ENCODE data around the gene NELFA.

Gene NELFA

GRCh38 chr4:1964971-1965370 is 43.8 kb downstream of the NELFA start:
- no peak for DNase-seq (ENCODE audit: low read depth in 2 of 2)

DNA sequence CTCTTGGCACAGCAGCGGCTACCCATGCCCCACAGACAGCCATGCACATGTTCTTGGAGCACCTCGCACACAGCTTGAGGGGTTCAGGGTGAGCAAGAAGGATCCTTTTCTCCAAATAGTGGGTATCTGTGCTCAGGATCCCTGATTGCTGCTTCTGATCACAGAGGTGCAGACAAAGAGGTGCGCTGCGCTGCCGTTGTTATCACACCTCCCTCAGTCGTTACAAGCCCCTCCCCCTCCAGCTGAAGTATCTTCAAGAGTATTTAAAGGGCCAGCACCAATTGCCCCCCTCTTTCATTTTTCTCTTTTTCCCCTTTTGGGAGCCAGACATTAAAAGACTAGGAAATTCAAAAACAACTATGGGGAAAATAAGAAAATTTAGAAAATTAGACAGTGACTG is 44.3 kb downstream of the NELFA start:
- DNase-seq (ENCODE audit: low read depth in 2 of 2): no peak

- no peak for DNase-seq (ENCODE audit: low read depth in 2 of 2)
Measured at GRCh38 chr4:1962980-1963379, 45.8 kb downstream of the NELFA start.

- DNase-seq (ENCODE audit: low read depth in 2 of 2): no peak
Measured at GRCh38 chr4:1961563-1961962, 47.2 kb downstream of the NELFA start.

DNA sequence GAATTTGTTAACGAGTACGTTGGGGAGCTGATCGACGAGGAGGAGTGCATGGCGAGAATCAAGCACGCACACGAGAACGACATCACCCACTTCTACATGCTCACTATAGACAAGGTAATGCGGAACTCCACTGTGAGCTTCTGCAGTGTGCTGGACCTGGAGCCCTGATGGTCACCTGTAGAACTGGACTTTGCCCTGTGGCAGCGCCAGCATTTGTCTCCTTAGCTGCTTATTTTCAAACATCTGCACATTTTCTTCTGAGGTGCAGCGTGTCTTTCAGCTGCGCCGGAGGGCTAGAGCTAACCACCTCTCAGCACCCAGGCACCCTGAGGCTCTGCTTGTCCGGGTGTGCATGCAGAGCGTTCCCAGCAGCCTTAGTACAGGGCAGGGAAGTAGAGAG is 47.7 kb downstream of the NELFA start:
- DNase-seq (ENCODE audit: low read depth in 2 of 2): no peak

DNA sequence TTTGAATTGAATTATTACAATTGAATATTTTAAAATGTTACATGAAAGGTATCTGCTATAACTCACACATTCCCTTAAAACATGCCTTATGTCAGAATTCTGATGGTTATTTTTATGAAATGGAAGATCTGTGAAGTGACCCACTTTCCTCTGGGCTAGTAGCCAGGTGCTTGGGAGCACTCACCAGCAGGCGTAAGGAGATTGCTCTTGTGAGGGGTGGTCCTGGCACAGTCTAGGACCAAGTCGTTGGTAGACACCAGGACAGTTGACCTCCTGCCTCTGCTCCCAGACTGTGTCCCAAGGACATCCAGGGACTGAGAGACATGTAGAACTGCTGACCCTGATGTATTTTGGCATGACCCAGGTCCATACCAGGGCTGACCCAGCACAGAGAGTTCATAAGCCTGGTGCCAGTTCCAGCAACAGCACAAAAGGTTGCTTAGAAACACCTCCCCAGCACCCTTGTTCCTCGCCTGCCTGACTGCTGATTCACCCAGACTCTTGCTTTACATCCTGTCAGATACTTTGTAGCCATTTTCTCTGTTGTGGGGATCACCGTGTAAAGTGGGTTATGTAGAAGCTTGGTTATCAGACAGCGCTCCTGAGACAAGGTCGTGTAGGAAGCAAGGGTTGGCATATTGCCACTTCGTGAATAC is 48.5 kb downstream of the NELFA start:
- DNase-seq (ENCODE audit: low read depth in 2 of 2): no peak

- DNase-seq (ENCODE audit: low read depth in 2 of 2): no peak
Measured at GRCh38 chr4:1959104-1959384, 49.7 kb downstream of the NELFA start.

DNA sequence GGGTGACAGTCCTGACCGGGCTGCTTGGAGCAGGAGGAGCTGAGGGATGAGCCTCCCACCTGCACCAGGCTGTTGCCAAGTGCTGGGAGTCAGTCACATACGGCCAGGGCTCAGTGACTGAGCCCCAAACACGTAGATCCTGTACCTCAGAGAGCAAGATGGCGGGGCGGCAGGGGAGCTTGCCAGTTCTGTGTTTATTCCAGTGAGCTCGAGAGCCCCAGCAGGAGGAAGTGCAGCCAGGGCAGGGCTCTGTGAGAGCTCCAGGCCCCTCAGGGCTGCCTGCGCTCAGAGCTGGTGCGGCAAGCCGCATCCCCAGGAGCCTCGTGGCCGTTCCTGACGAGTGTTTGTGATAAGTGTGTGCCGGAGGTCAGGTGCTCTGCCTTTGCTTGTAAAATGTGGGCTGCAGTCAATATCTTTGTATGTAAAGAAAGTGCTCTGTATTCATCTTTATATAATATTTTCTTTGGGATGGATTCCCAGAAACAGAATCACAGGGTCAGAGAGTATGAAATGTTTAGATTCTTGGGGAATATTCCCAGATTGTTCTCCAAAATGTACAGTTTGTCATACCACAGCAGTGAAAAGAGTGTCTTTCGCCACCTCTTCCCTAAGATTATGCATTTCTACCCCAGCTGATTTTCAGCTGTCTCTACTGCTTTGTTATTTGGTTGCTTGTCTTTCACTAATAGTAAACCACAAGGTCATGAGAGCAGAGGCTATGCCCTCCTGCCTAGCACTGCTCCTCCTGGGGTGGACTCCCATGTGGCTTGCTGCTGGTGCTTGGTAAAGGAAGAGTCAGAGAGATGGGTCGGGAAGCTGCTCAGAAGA is 50.3 kb downstream of the NELFA start:
- DNase-seq (ENCODE audit: low read depth in 2 of 2): no peak

DNA sequence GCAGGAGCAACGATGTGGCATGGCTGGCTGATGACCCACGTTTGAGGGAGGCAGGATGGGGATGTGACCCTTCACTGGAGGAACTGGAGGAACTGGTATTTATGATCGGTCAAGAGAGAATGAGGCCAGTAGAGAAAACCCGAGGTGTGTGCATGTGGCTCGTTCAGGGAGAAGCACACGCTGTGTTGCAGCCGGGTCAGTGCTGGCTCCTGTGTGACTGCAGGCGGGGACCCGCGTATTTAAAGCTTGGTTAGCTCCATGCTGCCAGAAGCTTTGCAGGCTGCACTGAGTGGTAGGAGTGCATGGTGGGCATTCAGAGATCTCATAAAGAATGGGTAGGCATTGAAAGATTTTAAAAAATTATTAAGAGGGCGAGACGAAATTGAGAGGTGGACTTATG is 52.1 kb downstream of the NELFA start:
- DNase-seq (ENCODE audit: low read depth in 2 of 2): no peak

DNA sequence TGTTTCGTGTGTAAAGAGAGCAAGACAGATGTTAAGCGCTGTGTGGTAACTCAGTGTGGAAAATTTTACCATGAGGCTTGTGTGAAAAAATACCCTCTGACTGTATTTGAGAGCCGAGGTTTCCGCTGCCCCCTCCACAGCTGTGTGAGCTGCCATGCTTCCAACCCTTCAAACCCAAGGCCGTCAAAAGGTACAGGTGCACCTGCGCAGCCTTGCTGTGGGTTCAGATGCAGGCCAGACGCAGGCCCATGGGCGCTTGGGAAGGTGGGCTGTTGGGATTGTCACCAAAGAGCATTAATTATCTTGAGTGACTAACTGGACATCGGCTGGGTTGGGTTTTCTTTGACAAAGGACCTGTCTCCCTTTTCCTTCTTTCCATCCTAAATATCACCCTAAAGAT is 55.4 kb downstream of the NELFA start:
- DNase-seq (ENCODE audit: low read depth in 2 of 2): no peak

DNA sequence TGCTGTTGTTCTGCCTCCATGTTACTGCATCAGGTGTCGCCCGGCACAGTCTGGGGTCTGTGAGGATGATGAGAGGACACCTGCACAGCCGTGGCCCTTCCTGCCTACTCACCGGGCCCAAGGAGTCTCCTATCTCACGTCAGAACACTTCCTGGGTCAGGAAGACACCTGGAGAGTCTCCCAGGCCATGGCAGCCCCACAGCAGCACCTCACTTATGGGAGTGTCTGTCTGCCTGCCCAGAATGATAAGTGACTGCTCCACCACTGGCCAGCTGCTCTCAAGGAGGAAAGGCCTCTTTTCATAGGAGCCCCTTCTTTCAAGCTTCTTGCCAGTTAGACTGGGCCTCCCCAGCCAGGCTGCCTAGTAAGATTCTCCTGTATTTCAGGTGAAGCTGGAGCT is 56.1 kb downstream of the NELFA start:
- DNase-seq (ENCODE audit: low read depth in 2 of 2): no peak

GRCh38 chr4:1952058-1952700 is 56.6 kb downstream of the NELFA start:
- DNase-seq (ENCODE audit: low read depth in 2 of 2): no peak

DNA sequence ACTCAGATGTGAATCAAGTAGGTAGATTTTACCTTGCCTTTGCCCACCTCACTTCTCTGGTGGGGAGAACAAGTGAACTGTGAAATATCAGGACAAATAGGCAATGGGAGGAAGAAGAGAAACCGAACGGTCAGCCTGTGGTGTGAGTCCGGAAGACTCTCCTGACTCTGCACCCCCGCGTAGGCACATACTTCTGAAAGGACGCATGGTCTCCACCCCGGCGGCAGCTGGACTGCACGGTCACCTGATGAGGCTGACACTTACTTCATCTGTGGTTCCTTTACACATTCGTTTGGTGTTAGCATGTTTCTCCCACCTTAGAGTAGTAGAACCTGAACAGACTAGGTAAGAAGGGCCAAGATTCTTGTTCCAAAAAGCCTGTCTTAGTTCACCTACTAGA is 58.4 kb downstream of the NELFA start:
- no peak for DNase-seq (ENCODE audit: low read depth in 2 of 2)

GRCh38 chr4:1948892-1949436 is 59.8 kb downstream of the NELFA start:
- DNase-seq (ENCODE audit: low read depth in 2 of 2): no peak

DNA sequence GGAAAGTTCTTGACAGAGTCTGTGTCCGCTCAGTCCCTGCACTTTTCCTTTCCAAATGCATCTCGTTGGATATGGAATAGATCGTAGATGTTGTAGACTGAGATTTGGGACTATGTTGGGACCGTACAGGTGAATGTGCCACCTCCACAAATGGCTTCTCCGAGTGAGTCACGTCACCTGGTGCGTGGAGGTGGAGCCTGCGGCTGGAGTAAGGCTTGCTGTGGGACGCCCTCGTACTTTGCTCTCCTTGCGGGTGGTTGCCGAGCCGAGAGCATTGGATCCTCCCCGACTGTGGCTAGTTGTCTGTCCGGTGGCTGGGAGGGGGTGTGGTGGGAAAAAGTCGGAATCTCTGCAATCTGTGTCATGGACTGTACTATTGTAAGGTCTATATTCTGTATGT is 60.5 kb downstream of the NELFA start:
- DNase-seq (ENCODE audit: low read depth in 2 of 2): no peak

DNA sequence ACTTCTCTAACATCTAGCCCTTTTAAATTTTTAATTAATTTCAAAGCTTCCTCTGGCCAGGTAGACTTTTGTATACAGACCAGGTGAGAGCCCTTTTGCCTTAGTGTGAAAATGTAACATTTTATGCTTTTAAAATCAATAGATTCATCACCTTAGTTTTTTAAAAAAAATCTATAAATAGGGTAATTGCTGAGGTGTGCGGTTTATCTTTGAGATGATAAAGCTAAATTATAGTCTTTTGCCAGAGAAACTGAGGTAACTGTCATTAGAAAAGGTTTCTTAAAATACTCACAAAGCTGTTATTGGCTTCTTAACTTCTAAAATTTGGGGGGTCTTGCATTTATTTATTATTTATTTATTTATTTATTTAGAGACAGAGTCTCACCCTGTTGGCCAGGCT is 62.9 kb downstream of the NELFA start:
- DNase-seq (ENCODE audit: low read depth in 2 of 2): no peak

DNA sequence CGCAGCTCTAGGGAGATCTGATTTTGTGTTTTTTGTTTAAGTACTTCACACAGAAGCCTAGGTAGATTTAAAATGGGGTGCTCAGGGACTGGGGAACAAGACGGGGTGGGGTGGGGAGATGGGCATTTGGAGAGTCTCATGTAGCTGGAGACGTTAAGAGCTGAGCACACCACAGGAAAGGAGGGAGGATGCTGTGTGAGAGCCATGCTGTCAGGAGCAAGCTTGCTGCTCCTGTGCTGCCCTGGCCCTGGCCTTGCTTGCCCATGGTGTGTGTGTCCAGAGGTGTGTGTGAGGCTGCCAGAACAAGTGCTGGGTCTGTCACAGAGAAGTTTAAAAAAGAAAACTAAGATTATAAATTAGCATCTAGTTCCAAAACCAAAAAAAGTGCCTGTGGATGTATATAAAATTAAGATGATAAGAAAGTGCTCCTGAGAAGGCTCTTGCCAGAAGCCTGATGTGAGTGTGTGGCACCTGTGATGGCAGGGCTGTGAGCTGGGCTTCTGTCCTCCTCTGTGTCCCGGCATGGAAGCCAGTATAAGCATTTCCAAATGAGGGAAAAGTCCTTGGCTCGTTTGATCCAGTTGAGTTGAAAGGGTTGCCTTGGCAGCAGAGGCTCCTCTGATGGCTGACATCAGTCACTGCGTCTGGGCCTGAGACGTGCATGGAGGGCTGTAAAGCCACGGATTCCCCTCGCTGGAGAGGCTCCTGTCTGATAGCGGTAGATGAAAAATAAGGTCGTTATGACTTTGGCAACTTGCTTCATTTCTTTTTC is 63.5 kb downstream of the NELFA start:
- no peak for DNase-seq (ENCODE audit: low read depth in 2 of 2)

DNA sequence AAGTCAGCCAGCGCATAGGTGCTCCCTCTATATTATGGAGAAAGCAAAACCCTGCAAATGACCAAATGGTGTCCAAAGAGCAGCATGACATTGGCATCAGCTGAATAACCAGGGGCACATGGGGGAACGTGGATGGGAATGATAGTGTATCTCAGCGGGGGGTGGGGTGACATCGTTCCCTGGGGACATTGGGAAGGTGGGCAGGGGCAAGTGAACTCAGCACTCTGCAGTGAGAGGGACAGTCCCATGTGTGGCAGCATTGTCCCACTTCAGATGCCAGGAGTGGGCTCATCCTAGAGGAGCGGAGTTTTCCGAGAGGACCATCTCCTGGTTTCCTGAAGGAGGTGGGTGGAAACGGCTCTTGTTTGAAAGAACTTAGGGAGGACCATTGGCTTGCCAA is 64.8 kb downstream of the NELFA start:
- DNase-seq (ENCODE audit: low read depth in 2 of 2): no peak

DNA sequence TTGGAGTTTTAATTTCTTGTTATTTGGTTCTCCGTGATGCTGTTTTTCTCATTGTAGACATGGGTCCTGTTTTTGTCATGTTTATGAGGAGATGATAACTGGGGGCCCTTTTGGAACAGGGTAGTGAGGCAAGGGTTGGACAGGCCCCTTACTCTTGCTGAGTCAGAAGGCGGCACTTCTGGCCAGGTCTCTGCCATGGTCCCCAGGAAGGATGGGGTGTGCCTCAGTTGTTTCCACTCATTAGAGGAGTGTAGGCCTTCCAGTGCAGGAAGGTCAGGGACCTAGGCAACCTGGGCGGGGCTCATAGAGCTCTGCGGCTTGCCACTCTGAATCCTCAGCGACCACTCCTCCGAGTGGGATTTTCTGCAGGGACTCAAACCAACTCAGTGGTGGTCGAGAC is 68.2 kb downstream of the NELFA start:
- no peak for DNase-seq (ENCODE audit: low read depth in 2 of 2)

DNA sequence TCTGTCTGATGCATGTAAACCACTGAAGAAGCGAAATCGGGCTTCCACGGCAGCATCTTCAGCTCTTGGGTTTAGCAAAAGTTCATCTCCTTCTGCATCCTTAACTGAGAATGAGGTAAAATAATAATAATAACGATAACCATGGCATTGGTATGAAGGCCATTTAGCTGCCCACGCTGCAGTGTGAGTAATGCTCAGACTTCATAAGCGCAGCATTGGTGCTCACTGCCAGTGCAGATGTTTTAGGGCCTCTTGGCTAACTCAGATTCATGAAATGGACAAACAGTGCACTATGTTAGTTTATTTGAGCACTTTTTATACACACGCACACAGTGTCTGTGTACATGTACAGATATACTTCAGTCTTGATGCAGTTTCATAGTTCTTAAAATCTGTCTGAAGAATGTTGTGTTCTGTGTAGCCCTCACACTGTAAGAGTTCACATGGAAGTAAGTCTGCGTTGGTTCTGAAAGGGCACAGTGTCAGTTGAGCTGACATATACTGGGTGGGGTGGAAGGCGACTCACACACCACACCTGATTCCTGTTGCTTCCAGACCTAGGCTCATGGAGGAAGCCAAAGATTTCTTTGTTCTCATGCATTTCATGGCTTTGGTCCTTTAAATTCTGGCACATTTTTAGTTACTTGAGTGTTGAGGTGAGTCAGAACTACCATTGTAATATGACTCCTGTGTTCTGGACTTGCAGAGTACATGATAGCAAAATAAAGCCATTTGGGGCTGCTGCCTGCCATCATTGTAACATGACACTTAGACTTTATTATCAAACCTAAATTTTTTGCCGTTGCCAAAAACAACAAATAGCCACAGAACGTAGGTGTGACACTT is 68.9 kb downstream of the NELFA start:
- DNase-seq (ENCODE audit: low read depth in 2 of 2): no peak

DNA sequence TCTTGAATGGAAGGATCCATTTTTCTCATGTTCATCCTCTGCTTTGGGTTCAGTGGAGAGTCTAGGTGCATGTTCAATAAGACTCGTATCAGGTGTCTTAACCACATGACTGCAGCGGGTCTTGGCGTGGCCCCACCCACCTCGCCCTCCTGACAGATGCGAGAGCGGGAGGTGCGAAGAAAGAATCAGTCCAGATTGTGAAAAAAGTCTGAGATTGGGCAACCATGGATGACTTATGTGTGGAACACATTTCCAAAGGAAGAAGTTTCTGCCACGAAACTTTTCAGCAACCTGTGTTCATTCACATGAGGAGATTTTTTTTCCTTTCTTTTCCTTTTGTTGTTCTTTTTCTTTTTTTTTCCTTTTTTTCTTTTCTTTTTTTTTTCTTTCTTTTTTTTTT is 70.7 kb downstream of the NELFA start:
- no peak for DNase-seq (ENCODE audit: low read depth in 2 of 2)

Measured in stimulated activated CD4-positive, alpha-beta T cell treated with anti-CD3 and anti-CD28 coated beads, Interleukin-4, amount 100 ng/mL, for 48 hours (primary cell).